ENCODE results near the gene CLSTN1.

The CLSTN1 gene

GRCh38 chr1:9688599-9688998 lies 135.2 kb downstream of the CLSTN1 start:
- in situ Hi-C loops (cut with MboI; ENCODE audit: low sequenced_read_pairs) = no loop called here

GRCh38 chr1:9687874-9688582 lies 135.7 kb downstream of the CLSTN1 start:
- in situ Hi-C loops (cut with MboI; ENCODE audit: low sequenced_read_pairs) = no loop called here

- in situ Hi-C loops (cut with MboI; ENCODE audit: low sequenced_read_pairs) = no loop called here
Measured at GRCh38 chr1:9687120-9687873, 136.5 kb downstream of the CLSTN1 start.

GRCh38 chr1:9684801-9685200 lies 139.0 kb downstream of the CLSTN1 start:
- in situ Hi-C loops (cut with MboI; ENCODE audit: low sequenced_read_pairs) = no loop called here

GRCh38 chr1:9680828-9681227 lies 142.9 kb downstream of the CLSTN1 start:
- in situ Hi-C loops (cut with MboI; ENCODE audit: low sequenced_read_pairs) = no loop called here

- in situ Hi-C loops (cut with MboI; ENCODE audit: low sequenced_read_pairs) = no loop called here
Measured at GRCh38 chr1:9680091-9680490, 143.7 kb downstream of the CLSTN1 start.
